NCI-H748 (cell line): ENCODE data around the gene PRPSAP1.
"Not testable (repeated sequence)": the region's sequence is repeated elsewhere in the genome, so short reads cannot be mapped to it uniquely, and the experiment has no call there.

Experiments
- DNase-seq: peaks from one replicate; lab custom pipeline; 2025; ENCODE audit not compliant: unreplicated experiment; lab: John Stamatoyannopoulos, UW

Gene PRPSAP1

DNA sequence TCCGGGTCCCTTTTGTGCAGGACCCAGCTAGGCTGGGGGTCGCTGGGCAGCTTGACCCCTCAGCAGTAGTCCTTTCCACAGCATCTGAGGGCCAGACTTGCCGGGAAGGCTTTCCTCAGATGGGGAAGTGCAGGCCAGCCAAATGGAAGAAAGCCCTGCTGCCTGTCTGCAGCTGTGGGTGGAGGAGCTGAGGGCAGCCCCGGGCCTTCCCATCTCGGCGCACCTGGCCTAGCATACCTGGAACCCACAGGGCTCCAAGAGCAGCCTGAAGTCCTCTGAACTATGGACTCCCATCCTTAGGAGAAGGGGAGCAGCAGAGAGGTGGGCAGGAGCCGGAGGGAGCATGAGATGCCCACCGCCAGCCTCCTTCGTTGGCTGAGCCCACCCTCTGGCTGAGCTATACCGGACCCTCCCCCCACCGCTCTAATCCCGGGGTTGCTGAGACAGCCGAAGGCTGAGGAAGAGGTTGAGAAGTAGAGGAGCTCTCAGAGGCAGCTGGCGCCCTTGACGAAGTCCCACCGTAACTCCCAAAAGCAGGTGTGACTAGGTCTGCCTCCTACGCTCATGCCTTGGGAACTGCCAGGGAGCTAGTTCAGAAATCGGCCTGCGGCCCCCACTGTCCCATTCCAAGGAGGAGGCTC lies 75.3 kb downstream of the PRPSAP1 start:
- no peak for DNase-seq

DNA sequence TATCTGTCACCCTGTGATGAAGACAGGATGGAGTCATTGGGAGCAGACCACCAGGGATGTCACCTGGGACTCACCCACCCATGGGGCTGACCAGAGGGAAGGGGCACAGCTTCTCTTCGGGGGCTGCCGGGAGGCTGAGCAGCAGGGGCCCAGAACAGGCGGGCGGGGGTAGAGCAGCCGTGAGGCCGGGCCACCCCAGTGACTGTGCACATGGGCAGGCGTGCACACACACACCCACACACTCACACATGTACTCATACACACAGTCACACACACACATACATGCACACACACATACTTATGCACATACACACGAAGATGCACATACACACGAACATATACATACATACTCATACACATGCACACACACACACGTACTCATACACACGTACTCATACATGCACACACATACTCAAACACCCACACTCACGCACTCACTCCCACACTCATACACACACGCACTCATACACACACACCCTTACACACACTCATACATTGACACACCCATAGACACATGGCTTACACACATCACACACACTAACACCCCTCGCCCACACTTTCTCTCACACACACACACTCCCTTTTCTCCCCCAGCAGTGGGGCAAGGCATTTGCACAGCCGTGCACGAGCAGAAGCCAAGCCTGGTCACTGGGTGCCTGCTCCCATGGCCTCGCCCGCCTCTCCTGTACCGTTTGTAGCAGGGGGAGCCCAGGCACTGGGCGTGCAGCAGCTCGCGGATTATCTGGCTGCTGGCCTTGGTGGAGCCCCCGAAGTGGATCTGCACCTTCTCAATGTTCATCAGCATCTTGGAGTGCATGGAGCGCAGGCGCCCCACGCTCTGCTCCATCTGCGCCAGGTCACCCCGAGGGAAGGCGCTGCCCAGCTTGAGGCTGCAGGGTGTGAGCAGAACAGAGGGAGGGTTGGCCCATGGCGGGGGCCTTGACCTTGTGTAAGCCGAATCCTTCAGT lies 76.1 kb downstream of the PRPSAP1 start:
- DNase-seq = no peak

DNA sequence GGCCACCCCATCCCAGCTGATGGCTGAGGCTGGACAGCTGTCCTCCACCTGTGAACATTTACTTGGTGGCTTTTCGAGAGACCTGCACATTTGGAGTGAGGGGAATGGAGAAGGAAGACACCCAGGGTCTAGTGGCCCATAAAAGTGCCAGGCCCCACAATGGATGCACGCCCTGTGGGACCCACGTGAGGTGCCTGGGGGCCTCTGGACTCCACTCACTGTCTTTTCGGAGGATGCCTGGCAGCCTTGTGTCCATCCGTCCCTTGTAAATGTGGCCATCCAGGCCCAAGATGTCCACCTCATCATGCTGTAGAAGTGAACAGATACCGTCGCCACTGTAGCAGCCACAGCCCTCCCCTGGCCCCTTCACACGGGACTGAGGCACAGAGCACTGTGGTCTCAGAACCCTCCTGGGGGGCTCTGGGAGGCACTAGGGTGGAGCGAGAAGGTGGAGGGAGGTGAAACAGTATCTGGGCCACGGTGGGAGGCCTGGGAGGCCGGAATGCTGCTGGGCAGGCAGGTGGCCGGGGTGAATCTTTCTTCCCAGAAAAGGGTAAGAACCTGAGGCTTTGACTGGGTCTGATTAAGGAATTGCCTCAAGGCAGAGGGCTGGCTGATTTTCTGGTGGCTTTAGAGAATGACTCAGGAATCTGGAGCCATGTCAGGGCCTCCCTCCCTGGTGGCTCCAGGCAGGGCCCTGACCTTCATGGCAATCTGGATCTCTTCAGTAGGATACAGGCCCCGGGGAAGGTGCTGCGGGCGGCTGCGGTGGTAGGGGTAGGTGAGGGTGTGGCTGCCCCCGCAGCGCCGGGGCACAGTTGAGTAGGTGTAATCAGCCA lies 77.0 kb downstream of the PRPSAP1 start:
- DNase-seq = no peak

DNA sequence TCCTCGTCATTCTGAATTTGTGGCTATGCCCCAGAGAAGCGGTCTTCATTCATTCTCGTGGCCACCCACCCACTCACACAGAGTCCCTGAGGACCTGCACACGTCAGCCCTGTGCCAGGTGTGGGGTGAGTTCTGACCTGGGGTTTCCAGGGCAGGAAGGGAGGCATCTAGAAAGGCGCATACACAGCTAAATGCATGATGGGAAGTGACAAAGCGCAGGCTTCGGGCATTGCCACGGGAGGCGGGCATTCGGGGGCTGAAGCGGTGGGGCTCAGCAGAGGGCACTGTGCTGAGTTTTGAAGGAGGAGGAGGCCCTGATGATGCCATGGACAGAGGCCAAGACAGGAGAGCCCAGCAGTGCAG lies 77.7 kb downstream of the PRPSAP1 start:
- no peak for DNase-seq

DNA sequence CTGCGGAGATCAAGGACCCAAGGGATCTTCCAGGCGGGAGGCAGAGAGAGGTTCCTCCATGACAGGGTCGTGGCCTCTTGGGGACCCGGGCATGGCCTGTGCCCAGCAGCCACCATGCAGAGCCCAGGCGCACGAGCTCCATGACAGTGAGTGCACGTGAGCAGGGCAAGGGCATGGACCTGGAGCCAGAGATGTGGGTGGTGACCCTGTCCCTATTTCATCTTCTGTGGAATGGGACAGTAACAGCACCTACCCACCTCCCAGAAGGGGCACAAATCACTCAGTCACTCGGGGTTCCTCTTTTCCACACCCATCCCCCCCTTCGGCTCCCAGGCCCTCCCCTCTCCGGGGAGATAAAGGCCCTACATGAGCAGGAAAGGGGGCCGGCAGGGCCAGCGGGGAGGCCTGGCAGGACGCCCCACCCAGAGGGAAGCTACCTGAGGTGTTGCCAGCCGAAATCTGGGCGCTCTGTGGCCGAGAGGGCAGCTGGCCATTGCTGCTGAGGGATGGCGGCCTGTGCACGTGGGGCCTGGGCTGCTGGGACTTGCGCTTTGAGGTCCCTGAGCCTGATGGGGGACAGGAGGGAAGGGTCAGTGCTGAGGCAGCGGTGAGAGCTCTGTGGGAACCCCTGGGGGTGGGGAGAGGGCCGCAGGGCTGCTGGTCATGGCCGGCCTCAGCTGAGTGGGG lies 78.2 kb downstream of the PRPSAP1 start:
- DNase-seq = no peak

DNA sequence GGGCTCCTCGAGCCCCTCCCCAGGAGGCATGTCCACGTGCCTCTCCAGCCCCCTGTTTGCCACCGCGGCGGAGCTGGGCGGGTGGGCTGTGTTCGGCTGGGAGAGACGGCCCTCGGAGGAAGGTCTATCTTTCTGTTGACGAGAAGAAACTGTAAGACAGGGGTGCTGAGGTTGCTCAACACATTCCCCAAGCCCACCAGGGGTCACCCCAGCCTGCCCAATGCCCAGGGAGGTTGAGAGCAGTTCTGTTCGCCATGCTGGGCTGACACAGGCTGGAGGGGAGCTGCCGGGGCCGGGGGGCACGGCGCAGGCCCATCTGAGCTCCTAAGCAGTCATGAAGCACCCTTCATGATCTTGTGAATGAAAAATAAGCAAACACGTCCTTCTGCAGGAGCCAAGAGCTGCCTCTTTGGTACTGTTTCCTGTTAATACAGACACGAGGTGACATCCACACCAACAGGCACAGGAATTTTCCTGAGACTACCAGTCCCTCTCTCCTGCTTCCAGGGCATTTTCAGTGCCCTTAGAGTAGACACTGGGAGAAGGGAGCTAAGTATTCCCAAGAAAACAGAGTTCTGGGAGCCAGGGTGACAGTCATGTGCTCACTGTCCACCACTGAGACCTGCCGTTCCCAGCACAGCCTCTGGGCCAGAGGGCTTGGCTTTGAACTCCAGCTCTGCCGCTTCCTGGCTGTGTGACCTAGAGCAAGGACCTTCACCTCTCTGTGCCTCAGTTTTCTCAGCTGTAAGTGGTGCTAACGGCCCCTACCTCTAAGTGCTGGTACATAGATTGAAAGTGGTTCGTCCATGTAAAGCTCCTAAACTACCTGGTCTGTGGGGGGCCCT lies 79.4 kb downstream of the PRPSAP1 start:
- no peak for DNase-seq

DNA sequence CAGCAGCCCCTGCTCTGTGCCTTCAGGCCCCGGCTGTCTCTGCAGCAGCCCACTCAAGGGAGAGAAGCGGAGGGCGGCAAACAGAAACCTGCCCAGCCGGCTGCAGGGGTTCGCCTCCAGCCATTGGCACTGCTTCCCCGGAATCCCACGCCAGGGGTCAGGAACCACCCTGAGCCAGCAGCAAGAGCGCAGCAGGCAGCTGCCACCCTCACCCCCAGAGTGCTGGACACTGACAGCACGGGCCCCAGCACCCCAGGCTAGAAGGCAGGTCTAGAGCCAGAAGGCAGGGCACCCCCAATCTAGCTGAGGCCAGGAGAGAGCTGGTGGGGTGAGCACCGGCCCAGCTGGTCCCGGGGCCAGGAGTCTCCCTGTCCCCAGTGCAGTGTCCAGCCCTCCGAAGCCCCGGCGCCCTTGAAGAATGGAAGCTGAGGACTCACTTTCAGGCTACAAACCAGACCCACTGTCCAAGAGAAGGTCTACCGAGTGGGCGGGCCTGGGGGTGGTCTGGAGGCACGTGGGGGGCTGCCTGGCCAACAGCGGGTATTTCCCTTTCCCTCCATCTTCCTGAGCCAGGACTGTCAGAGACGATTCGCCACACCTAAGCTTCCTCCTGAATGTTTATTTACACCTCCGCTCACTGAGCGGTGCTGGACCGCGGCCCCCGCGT lies 80.1 kb downstream of the PRPSAP1 start:
- no peak for DNase-seq

DNA sequence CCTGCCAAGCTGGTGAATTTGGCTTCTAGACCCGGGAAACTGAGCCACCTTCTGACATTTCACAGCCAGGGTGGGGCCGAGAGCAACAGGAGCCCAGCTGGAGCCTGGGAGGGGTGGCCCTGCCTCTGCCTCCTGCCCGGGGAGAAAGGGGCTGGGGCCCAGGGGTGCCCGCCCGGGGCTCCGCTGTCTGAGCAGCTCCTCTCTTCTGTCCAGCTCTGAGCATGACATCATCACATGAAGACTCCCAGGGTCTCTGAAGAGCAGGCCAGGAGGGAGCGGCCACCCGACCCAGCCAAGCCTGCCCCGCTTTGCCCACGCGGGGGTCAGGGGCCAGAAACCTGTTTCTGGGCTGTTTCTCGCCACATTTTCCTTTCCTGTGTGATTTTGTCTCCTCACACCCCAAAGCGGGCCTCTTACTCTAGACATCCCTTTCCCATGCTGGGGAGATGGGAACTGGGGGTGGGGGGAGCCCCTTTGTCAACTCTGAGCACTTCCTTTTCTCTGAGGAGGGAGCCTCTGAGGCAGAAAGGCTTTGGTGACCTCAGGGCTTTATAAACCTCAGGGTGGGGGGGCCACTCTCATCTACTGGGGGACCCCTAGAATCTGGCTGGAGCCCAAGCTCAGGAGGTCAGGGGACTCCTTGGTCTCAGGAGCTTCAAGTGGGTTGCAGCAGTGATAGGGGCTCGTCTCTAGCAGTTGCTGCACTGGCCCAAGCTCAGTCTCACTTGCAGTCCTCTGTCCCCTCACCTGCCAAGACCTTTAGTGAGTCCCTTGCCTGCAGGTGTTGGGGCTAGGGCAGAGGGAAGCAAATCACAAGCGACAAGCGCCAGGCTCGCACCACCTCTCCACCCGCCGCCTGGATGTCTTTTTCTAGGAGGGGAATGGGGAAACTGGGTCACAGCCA lies 80.9 kb downstream of the PRPSAP1 start:
- no peak for DNase-seq

DNA sequence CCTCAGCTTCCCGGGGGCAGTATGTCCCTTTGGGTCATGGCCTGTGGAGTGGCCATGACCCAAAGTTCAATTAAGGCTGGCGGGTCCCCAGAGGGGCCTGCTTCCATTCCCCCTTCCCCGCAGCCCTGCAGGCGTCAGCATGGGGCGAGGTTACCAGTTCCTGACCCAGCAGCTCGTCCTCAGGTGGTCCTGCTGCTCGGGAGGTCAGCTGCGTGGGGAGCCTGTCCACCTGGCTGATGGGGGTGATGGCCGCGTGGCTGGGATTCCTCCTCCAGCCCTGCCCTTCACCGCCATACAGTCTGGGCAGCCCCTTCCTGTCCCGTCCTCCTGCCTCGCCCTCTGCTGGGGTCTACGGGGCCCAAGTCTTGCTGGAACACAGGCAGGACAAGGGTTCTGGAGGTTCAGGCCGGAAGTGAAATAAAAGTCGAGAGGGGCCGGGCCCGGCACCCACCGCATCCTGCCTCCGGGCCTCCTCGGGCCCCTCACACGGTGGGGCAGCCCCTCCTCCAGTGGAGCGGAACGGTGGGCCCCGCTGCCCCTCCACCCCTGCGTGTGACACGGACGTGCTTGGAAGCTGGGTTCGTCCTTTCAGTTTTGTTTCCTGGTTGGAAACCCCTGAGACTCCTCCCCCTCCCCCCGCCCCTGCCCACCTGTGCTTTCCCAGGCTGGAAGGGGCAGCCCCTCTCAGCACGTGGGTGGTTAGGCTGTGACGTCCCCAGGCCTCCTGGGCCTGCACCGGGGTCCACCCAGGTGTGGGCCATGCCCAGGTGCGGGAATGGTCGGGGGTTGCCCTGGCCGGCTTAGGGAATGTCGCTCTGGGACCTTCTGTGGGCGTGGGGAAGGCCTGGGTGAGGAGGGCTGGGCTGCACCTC lies 81.8 kb downstream of the PRPSAP1 start:
- DNase-seq = no peak

DNA sequence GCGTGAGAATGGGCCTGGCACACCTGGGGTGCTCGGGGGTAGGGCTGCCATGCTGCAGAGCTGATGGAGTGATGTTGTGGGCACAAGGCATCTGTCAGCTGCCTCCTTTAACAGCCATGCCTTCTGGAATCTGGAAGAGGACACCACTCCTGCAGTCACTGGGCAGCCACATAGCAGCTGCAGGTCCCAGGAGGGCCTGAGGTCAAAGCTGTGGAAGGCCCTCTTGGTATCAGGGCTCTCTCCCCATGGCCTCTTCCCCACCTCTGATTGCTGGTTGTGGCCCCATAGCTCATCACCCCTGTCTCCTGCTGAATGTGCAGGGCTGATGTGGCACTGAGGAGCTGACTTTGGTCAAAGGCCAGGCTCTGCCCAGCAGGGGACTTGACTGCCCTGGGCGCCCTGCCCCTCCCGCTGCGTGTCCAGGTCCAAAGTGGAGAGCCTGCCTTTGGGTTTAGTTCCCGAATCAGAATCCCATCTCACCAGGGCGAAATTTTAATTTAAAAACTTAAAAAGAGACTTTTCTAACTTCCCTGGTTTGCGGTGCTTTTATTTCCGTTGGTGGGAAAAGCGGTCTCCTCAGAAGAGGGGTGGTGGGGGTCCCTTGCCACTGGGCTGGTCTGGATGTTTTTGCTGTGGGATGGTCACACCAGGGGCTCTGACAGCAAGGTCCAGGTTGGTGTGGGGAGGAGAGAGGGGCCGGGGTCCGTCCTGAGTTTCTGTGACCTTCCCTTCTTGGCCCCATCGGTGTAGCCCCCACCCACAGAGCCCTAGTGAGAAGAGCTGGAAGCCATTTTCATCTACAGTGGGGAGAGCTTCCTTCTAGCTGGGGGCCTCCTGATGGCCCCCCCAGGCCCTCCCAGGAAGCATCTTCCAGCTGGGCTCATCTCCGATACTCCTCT lies 82.7 kb downstream of the PRPSAP1 start:
- DNase-seq = no peak

DNA sequence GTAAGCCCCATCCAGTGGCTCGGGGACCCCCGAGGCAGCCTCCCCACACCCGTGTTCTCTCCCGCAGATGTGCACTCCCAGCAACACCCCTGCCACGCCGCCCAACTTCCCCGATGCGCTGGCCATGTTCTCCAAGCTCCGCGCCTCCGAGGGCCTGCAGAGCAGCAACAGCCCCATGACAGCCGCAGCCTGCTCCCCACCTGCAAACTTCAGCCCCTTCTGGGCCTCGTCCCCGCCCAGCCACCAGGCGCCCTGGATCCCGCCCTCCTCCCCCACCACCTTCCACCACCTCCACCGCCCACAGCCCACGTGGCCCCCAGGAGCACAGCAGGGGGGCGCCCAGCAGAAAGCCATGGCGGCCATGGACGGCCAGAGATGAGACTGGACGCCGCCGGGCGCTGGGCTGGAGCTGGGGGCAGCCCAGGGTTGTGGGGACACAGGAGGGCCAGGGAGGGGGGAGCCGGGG lies 83.6 kb downstream of the PRPSAP1 start:
- DNase-seq = no peak

DNA sequence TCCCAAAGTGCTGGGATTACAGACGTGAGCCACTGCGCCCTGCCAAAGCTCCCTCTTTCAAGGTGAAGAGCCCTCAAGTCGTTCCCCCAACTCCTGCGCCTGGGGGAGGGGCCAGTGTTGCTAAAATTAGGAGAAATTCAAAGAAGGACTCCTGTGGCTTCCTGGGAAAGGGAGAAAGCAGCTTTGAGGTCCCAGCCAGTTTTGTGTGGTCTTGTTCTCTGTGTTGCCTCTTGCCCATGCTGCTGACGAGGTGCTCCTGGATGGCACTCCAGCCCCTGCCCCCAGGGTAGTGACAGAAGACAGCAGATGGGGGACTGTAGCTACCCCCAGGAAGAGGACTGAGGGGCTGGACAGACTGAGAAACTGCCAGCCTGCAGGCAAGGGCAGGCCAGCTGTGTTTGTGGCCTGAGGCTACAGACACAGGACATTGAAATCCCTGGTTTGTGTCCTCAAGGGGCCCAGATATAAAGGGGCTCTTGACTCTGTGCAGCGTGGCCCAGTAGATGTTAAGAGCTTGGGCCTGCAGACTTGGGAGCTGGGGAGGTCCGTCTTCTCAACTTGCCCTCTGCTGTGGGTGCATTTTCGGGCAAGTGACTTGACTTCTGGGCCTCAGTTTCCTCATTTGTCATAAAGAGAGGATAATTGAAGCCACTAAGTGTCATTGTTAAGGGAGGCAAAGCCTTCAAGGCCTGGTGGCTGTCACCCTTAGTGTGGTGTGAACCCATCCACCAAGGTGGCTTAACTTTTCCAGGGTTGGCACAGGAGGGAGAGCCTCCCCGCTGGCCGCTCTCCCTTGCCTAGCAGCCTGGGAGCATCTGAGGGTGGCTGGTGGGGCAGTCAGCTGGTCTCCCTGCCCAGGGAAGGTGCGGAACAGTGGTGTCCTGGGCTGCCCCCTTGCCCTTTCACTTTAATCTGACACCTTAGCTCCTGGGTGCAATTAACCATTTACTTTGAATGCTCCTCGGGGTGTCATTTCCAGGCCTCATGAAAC lies 84.4 kb downstream of the PRPSAP1 start:
- DNase-seq = no peak

DNA sequence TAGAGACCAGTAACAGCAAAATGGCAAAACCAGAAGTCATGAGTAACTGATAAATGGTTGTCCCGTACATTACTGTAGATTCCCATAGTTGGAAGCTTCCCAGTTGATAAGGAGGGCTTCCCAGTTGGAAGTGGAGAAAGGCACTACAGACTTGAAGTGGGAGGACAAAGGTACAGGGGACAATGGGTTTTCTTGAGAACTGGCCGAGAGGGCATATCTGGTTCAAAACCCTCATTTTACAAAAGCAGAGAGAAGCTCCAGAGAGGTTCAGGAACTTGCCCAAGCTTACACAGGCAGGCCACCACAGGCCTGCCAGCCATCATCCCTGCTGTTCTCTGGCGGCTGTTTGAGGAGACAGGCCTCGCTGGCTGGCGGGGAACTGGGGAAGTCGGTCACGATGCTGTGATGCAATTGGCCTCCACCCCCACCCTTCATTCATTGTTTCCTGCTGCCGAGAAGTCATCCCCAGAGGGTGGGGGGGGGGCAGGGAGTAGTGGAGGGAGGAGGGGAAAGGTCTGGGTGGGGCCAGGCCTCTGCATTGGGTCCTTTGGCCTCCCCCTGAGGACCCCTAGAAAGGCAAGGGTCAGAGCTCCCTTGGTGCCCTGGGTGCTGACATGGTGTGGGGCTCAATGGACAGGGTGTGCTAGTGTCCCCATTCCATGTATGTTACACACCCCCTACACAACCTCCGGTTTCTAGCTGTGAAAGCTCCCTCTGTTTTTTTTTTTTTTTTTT lies 85.5 kb downstream of the PRPSAP1 start:
- no peak for DNase-seq

DNA sequence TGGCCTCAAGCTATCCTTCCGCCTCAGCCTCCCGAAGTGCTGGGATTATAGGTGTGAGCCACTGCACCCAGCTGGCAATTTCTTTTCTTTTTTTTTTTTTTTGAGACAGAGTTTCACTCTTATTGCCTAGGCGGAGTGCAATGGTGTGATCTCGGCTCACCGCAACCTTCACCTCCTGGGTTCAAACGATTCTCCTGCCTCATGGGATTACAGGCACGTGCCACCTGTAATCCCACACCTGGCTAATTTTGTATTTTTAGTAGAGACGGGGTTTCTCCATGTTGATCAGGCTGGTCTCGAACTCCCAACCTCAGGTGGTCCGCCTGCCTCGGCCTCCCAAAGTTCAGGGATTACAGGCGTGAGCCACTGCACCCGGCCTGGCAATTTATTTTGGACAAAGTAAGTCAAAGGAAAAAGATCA lies 86.1 kb downstream of the PRPSAP1 start:
- not testable (repeated sequence) for DNase-seq
